GM12801 (cell line): ENCODE measurements around the gene PHLPP1.

ENCODE experiments used
- TF ChIP-seq, protein P1 (sequence below): IDR thresholded peaks from one replicate; pipeline ENCODE4 v1.5.1; 2011; ENCODE audit warnings: control low read depth; ENCODE audit not compliant: insufficient read length; ENCODE audit errors: extremely low read depth

PHLPP1 gene

DNA sequence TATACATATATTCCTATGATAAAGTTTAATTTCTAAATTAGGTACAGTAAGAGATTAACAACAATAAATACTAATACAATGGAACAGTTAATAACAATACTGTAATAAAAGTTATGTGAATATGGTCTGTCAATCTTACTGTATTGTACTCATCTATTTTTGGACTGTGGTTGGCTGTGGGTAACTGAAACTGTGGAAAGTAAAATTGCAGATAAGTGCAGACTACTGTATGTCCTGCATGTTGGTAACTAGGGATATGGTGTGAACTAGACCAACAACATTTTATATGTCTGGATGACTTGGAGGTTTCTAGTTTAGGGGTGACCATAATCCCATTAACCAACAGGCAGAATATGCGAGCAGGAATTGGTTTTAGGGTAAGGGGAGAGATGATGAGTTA lies 23.3 kb downstream of the PHLPP1 start:
- TF ChIP-seq, protein P1, sequence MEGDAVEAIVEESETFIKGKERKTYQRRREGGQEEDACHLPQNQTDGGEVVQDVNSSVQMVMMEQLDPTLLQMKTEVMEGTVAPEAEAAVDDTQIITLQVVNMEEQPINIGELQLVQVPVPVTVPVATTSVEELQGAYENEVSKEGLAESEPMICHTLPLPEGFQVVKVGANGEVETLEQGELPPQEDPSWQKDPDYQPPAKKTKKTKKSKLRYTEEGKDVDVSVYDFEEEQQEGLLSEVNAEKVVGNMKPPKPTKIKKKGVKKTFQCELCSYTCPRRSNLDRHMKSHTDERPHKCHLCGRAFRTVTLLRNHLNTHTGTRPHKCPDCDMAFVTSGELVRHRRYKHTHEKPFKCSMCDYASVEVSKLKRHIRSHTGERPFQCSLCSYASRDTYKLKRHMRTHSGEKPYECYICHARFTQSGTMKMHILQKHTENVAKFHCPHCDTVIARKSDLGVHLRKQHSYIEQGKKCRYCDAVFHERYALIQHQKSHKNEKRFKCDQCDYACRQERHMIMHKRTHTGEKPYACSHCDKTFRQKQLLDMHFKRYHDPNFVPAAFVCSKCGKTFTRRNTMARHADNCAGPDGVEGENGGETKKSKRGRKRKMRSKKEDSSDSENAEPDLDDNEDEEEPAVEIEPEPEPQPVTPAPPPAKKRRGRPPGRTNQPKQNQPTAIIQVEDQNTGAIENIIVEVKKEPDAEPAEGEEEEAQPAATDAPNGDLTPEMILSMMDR = no peak

DNA sequence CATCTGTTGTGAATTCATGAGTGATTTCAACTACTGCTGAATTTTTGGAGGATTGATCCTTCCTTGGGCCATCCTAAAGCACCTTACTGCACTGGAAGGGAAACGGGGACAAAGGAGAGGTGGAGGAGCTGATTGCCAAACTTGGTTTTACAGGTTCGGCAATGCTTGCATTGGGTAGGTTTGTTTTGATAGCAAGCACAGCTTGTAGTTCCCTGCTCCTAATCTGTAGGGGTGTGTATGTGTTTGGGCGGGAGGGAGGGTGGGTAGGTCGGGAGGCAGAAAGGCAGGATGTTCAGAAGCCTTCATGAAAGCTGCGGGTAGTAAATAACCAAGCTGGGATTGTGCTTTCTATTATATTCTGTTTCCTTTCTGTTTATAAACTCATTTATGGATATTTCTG lies 24.6 kb downstream of the PHLPP1 start:
- TF ChIP-seq, protein P1 = no peak

DNA sequence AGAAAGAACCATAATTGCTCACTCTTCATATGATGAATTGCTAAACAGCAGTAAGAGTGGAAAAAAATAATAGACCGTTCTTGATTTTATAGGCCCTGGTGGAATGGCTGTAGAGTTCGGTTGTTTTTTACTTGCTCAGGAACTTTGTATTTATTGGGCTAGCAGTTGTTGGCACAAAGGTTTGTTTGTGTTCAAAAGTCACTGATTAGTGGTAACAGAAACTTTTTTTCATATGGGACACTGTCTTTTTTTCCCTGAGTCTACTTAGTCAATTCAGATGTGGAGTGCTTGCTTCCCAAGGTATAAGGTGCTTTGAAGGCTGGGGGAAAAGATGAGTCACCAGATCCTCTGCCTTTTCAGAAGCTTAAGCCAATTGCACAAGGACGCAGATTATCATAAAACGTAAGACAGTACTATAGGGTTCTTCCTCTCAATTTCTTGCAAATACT lies 25.8 kb downstream of the PHLPP1 start:
- TF ChIP-seq, protein P1 = no peak

DNA sequence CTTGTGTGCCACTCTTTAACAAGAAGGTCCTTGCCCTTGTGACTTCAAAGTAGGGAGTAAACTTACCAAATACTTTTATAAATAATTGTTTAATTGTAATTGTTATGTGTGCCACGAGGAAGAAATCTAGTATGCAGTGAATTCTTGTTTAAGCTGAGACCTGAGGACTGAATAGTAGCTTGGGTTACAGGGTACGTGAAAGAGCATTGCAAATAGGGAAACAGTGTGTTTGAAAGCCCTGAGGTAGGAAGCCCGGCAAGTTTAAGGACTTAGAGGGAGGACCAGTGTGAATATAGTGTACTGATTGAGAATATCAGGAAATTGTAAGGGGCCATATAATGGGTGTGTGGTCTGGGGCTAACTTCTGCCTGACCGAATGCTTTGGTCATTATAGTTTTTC lies 26.2 kb downstream of the PHLPP1 start:
- TF ChIP-seq, protein P1 = no peak

DNA sequence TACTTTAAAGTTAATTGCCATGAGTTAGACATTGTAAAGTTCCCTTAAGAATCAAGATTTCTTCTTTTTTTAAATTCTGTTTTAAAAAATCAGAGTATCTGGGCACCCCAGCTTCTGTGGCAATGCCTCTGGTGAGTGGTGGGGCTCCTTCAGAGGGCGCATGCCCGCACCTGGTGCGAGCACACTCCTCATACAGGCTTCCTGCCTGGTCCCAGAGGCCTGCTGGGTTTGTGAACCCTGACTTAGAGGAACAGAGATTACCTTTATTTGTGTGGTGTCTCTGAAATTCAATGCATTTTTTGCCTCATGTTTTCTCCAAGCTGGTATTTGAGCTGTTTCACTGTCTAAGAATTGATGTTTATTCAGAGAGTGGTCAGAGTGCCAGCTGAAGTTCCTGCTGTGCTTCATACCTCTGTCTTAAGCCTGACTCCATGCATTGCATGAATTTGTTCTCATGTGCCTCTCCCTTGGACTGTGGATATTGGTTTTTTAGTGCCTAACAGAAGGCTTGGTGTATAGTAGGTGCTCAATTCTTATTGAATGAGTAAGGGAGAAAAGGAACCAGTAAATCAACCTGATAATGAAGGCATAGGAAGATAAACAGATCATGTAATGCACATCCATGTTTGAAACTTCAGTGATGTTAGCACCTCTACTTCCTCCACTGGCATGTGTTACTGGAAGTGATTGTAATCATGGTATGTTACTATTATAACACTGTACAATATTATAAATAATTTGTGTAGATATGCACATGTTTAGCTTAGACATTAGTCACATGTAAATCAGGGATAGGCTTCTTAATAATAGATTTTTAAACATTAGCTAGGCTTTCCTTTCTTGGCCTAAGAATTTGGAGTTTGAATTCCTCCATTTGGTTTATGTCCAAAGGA lies 29.0 kb downstream of the PHLPP1 start:
- TF ChIP-seq, protein P1 = no peak

DNA sequence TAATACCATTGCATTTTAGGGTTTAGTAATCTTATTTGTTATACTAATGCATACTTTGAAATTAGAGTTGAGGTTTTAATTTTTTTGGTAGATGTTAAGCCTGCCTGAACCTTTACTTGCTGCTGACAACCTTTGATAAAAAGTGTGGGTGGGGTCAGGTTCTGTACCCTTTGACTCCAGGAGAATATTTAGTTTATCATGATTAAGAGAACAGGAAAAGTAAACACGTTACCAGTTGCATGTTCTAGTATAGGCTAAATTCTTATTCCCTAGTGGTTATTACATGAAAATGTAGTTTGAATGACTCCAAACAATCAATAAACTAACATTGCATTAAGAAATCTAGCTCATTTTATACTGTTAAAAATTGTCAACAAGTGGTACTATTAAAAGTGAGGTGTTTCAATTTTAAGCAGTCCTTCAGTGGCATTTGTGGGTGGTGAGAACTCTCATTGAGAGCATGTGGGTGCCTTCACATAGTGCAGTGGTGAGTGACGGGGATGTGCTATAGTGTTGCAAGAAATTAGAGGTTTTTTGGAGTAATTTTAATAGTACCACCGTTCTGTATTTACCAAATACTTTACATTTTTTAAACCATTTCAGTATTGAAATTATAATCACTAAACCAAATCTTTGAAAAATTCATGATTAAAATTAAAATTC lies 29.9 kb downstream of the PHLPP1 start:
- TF ChIP-seq, protein P1 = no peak

DNA sequence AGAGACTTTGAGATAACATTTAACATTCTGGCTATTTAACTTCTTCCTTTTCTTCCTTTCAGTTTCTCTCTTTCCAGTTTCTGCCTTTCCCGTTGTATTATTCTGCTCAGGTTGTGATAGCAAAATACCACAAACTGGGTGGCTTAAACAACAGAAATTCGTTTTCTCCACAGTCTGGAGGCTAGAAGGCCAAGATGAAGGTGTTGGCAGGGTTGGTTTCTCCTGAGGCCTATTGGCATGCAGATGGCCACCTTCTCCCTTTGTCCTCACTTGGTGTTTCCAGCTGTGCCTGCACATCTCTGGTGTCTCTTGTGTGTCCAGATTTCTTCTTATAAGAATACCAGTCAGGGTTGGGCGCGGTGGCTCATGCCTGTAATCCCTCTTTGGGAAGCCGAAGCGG lies 34.0 kb downstream of the PHLPP1 start:
- TF ChIP-seq, protein P1 = no peak
